GM13977 (cell line): ENCODE data around the gene RAPGEF5.

Source experiments
- DNase-seq: peaks from one replicate; pipeline ENCODE4 v3.0.0; 2012; ENCODE audit warnings: low spot score
- CTCF ChIP-seq: IDR thresholded peaks from 2 replicates; pipeline ENCODE4 v1.5.1; 2012; ENCODE audit warnings: mild to moderate bottlenecking, control low read depth; ENCODE audit not compliant: insufficient read depth; ENCODE audit errors: extremely low read depth, missing control alignments
- in situ Hi-C: fragments of 300-500 bp; cut with MboI; formaldehyde crosslinking; loops from one replicate; pipeline ENCODE4 v1.12.0; 2022; ENCODE audit warnings: low sequenced_read_pairs, low pct_unique_long_range_greater_than_20kb, mixed read lengths, inconsistent platforms; ENCODE audit not compliant: unreplicated experiment

The RAPGEF5 gene

GRCh38 chr7:22325671-22326070, 31.3 kb downstream of the RAPGEF5 start:
- in situ Hi-C loops: no loop called here
- TF ChIP-seq CTCF: no peak
- DNase-seq: no peak

- no peak for DNase-seq
- in situ Hi-C loops: no loop called here
- no peak for TF ChIP-seq CTCF
Measured at GRCh38 chr7:22323714-22324113, 33.2 kb downstream of the RAPGEF5 start.

- in situ Hi-C loops: no loop called here
Measured at GRCh38 chr7:22320416-22320815, 36.5 kb downstream of the RAPGEF5 start.

GRCh38 chr7:22319424-22320403, 37.2 kb downstream of the RAPGEF5 start:
- no peak for TF ChIP-seq CTCF
- DNase-seq: no peak
- in situ Hi-C loops: no loop called here

More at GRCh38 chr7:22320416-22320815, 36.5 kb downstream of the RAPGEF5 start:
- no peak for TF ChIP-seq CTCF
- DNase-seq: no peak

GRCh38 chr7:22318376-22318775, 38.6 kb downstream of the RAPGEF5 start:
- no peak for TF ChIP-seq CTCF
- in situ Hi-C loops: no loop called here
- no peak for DNase-seq

- in situ Hi-C loops: no loop called here
- TF ChIP-seq CTCF: no peak
- no peak for DNase-seq
Measured at GRCh38 chr7:22317632-22318031, 39.3 kb downstream of the RAPGEF5 start.
